HG02970 (cell line): Measurements from ENCODE around the gene MYLK.
"Not testable (repeated sequence)": the region's sequence is repeated elsewhere in the genome, so short reads cannot be mapped to it uniquely, and the experiment has no call there.

Experiments
- ATAC-seq: cut with Tn5 transposase; IDR thresholded peaks from one replicate; pipeline ENCODE4 v1.9.1; 2021; ENCODE audit warnings: mild to moderate bottlenecking, moderate library complexity, moderate number of reproducible peaks; ENCODE audit not compliant: unreplicated experiment, low FRiP score

MYLK gene

GRCh38 chr3:123732447-123732846 is 151.7 kb downstream of the MYLK start:
- no peak for ATAC-seq

GRCh38 chr3:123730829-123731228 is 153.3 kb downstream of the MYLK start:
- no peak for ATAC-seq

GRCh38 chr3:123728991-123729390 is 155.1 kb downstream of the MYLK start:
- no peak for ATAC-seq

- ATAC-seq = no peak
These were observed 156.1 kb downstream of the MYLK start for GRCh38 chr3:123728014-123728413.

GRCh38 chr3:123725652-123726400 is 158.3 kb downstream of the MYLK start:
- no peak for ATAC-seq

- ATAC-seq = no peak
These were observed 159.8 kb downstream of the MYLK start for GRCh38 chr3:123724306-123724705.

- no peak for ATAC-seq
These were observed 160.5 kb downstream of the MYLK start for GRCh38 chr3:123723522-123724168.

GRCh38 chr3:123723070-123723469 is 161.1 kb downstream of the MYLK start:
- ATAC-seq = no peak

GRCh38 chr3:123722456-123722855 is 161.7 kb downstream of the MYLK start:
- no peak for ATAC-seq

- ATAC-seq = no peak
These were observed 162.1 kb downstream of the MYLK start for GRCh38 chr3:123722021-123722420.

- not testable (repeated sequence) for ATAC-seq
These were observed 162.9 kb downstream of the MYLK start for GRCh38 chr3:123721095-123721689.

- no peak for ATAC-seq
These were observed 163.5 kb downstream of the MYLK start for GRCh38 chr3:123720638-123721037.

- no peak for ATAC-seq
These were observed 164.2 kb downstream of the MYLK start for GRCh38 chr3:123719862-123720453.

GRCh38 chr3:123719061-123719756 is 164.9 kb downstream of the MYLK start:
- ATAC-seq = not testable (repeated sequence)

GRCh38 chr3:123718108-123718507 is 166.0 kb downstream of the MYLK start:
- ATAC-seq = no peak

GRCh38 chr3:123717451-123717850 is 166.7 kb downstream of the MYLK start:
- ATAC-seq = not testable (repeated sequence)

- ATAC-seq = no peak
These were observed 167.7 kb downstream of the MYLK start for GRCh38 chr3:123716411-123716810.

- no peak for ATAC-seq
These were observed 170.9 kb downstream of the MYLK start for GRCh38 chr3:123713211-123713610.

GRCh38 chr3:123712077-123712860 is 171.9 kb downstream of the MYLK start:
- no peak for ATAC-seq

GRCh38 chr3:123711356-123711755 is 172.8 kb downstream of the MYLK start:
- ATAC-seq = no peak
